Measurements from ENCODE around the gene DDX20.

DNA sequence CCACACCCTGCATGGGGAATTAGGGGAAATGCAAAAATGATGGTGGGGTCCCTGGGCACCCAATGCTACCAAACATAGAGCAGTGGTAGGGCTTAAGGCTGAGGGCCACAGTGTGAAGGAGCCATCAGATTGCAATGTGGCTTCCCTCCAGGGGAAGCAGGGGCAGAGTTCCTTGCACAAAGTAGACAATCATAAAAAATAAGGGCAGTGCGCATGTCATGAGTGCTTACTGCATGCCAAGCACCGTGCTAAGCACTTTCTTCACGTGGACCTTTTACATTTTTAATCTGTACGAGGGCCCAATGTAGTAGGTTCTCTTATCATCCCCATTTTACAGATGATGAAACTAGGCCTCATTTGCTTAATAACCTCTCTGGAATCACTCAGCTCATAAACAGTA lies 56.6 kb downstream of the DDX20 start:
- TF ChIP-seq EZH2 (IDR thresholded peaks at IDR 0.05; ENCODE audit: insufficient read depth, low read length), result no peak
- TF ChIP-seq, protein P1, sequence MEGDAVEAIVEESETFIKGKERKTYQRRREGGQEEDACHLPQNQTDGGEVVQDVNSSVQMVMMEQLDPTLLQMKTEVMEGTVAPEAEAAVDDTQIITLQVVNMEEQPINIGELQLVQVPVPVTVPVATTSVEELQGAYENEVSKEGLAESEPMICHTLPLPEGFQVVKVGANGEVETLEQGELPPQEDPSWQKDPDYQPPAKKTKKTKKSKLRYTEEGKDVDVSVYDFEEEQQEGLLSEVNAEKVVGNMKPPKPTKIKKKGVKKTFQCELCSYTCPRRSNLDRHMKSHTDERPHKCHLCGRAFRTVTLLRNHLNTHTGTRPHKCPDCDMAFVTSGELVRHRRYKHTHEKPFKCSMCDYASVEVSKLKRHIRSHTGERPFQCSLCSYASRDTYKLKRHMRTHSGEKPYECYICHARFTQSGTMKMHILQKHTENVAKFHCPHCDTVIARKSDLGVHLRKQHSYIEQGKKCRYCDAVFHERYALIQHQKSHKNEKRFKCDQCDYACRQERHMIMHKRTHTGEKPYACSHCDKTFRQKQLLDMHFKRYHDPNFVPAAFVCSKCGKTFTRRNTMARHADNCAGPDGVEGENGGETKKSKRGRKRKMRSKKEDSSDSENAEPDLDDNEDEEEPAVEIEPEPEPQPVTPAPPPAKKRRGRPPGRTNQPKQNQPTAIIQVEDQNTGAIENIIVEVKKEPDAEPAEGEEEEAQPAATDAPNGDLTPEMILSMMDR (IDR thresholded peaks at IDR 0.05; ENCODE audit: insufficient read depth, low read depth, low read length), result no peak

All from astrocyte (in vitro differentiated cells and primary cell).